HG03378 (cell line): ENCODE data around the gene PPFIA2.
"Not testable (repeated sequence)": the region's sequence is repeated elsewhere in the genome, so short reads cannot be mapped to it uniquely, and the experiment has no call there.

Experiments
- ATAC-seq: cut with Tn5 transposase; IDR thresholded peaks from one replicate; pipeline ENCODE4 v1.9.1; 2021; ENCODE audit warnings: mild to moderate bottlenecking, moderate library complexity; ENCODE audit not compliant: unreplicated experiment

Gene PPFIA2

DNA sequence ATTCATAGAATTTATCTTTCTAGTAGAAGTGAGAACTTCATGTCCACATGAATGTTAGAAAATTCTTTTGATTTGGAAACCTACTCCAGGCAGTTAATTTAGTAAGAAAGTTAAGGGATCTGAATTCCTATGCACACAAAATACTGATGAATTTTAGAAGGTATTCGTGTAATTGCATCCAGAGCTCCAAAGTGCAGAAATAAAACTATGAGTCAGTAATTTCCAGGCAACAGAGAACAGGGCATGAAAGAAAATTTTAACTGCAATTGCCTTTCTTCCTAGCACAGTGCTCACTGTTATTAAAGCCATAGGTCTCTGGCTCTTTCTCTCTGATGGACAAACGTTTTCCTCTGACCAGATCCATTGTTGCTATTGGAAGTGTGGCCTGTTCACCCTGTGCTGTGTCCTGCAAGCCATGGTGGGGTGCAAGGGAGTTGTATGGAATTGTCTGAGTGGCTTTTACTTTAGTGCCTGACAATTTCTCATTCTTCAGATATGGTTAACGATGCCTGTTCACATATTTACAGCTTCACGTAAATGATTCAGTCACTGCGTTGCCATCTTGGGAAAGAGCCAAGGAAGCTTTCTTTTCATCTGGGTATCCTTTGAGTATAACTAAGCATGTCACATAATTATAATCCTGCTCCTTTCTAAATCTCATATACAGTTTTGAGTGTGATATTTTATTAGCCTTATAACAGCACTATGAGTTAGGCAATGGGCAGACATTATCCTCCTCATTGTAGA is 536.1 kb downstream of the PPFIA2 start:
- ATAC-seq = no peak

DNA sequence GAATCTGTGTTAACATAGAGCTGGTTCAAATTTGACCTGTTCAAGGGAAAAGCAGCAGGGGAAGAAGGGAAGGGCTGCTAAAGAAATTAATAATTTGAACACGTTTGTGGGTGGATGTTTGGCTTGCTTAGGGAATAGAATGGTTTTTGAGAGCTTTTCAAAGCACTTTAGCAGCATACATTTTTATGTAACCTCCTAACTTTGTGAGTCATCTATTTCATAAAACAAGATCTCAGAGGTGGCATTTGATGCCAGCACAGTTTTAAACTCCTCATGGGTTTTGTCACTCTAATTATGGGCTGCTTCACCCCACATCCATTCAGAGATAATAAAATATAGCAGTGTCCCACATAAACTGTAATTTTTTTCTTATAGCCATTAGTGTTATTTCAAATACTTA is 537.5 kb downstream of the PPFIA2 start:
- ATAC-seq = no peak

DNA sequence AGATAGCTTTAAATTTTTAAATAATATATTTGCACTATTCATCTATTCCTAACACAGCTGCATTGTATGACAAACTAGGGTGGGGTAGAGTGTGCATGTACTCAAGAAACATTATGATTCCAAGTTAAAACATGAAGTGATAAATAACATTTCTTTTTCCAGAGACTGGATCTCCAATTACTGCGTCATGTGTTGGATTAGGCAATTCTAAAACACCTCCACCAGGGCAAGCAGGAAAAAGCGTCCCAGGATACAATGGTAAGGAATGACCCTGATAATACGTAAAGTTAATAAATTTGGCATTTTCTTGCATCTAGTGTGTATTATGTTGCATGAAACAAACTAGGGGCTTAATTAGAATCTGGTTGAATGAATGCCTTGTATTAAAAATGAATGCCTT is 542.4 kb downstream of the PPFIA2 start:
- ATAC-seq = no peak

DNA sequence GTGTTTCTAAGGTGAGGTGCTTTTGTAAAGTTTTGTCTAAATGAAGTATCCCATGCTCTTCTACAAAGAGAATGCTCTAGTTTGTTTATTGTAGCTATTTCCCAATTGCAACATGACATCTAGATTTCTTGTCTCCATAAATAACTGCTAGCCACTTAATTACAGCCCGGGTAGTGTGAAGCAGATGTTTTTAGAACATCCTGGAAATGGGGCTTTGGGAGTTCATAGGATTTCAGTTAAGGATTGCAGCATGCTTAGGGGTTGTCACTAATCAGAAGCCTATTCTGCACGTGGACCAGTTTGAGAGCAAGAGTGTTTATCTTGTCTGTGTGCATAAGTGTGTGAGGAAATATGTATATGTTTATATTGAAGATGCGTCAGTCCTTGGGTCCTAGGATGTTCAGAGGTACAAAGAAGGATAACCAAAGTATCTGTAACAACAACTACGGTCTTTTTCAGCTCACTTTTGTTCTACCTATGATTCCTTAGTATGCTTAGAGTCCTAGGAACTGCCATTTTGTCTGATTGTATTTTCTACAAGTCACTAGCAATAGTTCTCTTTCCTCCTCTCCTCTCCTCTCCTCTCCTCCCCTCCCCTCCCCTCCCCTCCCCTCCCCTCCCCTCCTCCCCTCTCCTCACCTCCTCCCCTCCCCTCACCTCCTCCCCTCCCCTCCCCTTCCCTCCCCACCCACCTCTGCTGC is 546.0 kb downstream of the PPFIA2 start:
- ATAC-seq = no peak

DNA sequence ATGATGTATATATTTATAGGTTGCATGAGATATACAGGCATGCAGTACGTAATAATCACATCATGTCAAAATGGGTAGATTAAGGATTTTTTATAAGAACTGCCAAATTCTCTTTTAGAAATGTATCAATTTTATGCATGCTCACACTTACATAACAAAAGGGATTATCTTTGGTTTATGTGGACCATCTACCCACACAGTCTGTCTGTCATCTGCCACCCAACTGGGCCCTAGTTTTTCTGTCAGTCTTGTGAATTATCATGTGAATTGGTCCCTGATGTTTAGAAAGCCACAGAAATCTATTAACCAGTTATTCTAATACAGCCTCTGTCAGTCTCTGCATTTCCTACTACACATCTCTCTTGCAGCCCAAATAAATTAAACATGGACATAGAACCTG is 547.8 kb downstream of the PPFIA2 start:
- ATAC-seq = no peak

DNA sequence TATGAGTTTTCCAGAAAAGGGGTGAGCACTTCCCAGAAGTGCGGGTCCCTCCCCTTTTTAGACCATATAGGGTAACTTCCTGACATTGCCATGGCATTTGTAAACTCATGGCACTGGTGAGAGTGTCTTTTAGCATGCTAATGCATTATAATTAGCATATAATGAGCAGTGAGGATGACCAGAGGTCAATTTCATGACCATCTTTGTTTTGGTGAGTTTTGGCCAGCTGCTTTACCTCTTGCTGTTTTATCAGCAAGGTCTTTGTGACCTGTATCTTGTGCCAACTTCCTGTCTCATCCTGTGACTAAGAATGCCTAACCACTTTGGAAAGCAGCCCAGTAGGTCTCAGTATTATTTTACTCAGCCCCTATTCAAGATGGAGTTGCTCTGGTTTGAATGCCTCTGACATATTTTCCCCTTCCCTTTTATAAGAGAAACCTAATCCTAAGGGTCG is 549.4 kb downstream of the PPFIA2 start:
- not testable (repeated sequence) for ATAC-seq

DNA sequence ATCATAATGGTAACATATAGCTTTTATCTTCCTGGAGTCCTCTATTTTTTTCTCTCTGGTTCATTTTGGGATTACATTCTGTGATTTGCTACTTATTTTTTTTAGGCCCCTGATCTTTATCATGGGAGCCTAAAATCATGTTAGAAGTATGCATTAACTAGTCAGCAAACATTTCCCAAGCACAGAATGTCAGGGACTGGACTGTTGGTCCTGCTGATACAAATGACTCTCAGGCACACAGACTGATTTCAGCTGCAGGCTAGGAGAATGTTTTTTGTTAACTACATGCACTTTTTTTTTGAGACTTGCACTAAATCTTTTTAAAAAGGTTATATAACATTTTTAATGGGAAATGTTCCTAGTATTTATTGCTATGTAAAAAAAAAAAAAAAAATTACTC is 550.1 kb downstream of the PPFIA2 start:
- no peak for ATAC-seq

DNA sequence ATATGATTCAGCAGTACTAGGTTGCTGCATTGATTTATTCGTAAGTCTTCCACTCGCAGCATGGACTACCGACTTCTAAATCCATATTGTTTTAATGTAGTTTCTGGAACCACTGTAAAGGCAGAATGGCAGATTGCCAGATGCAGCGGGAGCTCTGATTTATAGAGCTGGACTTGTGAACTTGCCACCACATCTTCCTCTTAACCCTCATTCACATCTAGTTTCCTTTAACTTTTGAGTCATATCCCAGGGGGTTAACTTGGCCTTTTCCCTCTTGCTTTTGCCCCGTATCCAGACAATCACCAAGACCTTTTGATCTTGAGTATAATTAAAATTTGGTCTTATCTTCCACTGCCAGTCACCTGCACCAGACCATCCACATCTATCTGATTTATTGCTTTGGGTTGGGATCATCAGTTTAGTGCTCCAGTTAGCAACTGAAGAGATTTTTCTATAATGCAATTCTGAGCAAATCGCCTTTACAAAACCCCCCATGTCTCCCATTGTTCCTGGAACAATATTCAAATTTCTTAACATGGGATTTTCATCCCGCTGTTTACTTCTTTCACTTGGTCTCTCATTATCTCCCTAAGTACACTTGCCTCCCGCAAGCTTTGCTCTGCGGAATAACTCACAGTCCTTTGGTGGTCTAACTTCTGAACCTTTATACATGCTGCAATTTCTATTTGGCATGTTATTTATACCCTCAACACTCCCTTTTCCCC is 550.8 kb downstream of the PPFIA2 start:
- ATAC-seq = no peak
